Left lung (tissue), 10 donors: Measurements from ENCODE around the gene FYB2. TPM values are rescaled to one million over a fixed set of nuclear protein-coding genes. Genes with fewer than 3 reads are reported as not detected.

Experiments
- ATAC-seq: fragments of 200-7000 bp; cut with Tn5 transposase; one replicate; pipeline ENCODE4 v1.9.1; 2020; ENCODE audit warnings: moderate library complexity
- DNase-seq, 4 donors: peaks; one replicate each; pipeline ENCODE4 v3.0.0-alpha.2; 2013 to 2020
- H3K27ac ChIP-seq, 2 donors: fragments of 200-600 bp; sonication (generic) in 1 of 2; one replicate each; pipeline versions ENCODE4 v1.5.0 to v1.8.0; 2020 to 2021
- H3K27me3 ChIP-seq, 2 donors: fragments of 200-600 bp; sonication (generic) in 1 of 2; one replicate each; pipeline versions ENCODE4 v1.5.0 to v1.8.0; 2020 to 2021
- H3K36me3 ChIP-seq, 2 donors: fragments of 200-600 bp; sonication (generic) in 1 of 2; one replicate each; pipeline versions ENCODE4 v1.5.0 to v1.8.0; 2020 to 2021
- H3K4me1 ChIP-seq, 2 donors: fragments of 200-600 bp; one replicate each; pipeline ENCODE4 v1.8.0; 2021
- H3K4me3 ChIP-seq, 2 donors: fragments of 200-600 bp; sonication (generic) in 1 of 2; one replicate each; pipeline versions ENCODE4 v1.5.0 to v1.8.0; 2020 to 2021; ENCODE audit warnings: mild to moderate bottlenecking in 1 of 2
- H3K9me3 ChIP-seq, 2 donors: fragments of 200-600 bp; sonication (generic) in 1 of 2; one replicate each; pipeline versions ENCODE4 v1.5.0 to v1.8.0; 2020 to 2021
- intact Hi-C, 2 donors: fragments of 100-400 bp; cut with DNase I; formaldehyde crosslinking; loops; one replicate each; pipeline versions ENCODE4 v1.11.2 to v1.14.2; 2022
- polyA plus RNA-seq, 6 donors: library from polyadenylated mRNA; unstranded; fragments of 120-200 nt; gene quantifications; one replicate each; pipeline ENCODE4 v1.2.1, GENCODE V29; 2013; ENCODE audit not compliant: insufficient read length in 6 of 6
- total RNA-seq, 2 donors: library from RNA; stranded (reverse); fragmentation: NEBNext Ultra II Directional; extraction: Animal tissue kit (Norgen Biotek cat#: 25700); gene quantifications; one replicate each; pipeline ENCODE4 v1.2.1, GENCODE V29; 2021
- TF ChIP-seq, protein P1 (sequence below), 2 donors: fragments of 200-600 bp; sonication (generic) in 1 of 2; IDR thresholded peaks; one replicate each; pipeline versions ENCODE4 v1.5.0 to v1.8.0; 2021; ENCODE audit warnings: antibody characterized with exemption in 2 of 2
- donor health status: DM: no; HTN: yes; CAD: no.
- donor health status: DM: no; HTN: no; CAD: no.

FYB2 gene
- total and polyA plus RNA-seq, 8 donors = 0.21 to 1.2 (median 0.51) TPM

DNA sequence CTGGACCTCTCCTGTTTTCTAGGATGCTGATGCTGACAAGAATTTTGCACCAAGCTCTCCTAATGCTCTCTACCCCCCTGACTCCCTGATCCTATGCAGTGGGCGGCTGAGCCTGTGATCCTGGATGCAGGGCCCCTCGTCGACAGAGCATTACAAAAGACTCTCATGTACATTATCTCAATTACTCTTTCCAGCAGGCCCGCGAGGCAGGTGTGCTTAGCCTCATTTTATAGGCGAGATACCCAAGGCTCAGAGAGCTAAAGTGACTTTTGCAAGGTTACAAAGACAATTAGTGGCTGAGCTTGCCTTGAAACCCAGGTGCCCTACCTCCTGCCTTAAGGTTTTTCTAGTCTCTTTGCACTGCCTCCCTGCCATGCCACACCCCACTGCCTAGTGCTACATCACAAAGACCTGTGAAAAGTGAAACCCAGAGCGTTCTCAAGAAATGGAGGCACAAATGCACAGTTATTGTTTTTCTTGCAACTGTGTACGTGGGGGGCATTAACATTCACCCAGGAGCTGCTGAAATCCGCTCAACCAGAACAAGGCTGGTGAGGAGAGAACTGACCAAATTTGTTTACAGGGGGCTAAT lies 25.4 kb upstream of the FYB2 start:
- Histone ChIP-seq H3K4me3 (no peak overlapping the region), H3K36me3 (no peaks in the 10 kb centered on the region), H3K27me3 (no peaks in the 10 kb centered on the region), H3K27ac (no peak overlapping the region), H3K9me3 (peaks cover 0 to 4% of the 10 kb centered on the region in 2 donors), H3K4me1 (no peaks in the 10 kb centered on the region)
- intact Hi-C loops = no loop called here
- ATAC-seq (no peak), DNase-seq (no peak)
- TF ChIP-seq, protein P1, sequence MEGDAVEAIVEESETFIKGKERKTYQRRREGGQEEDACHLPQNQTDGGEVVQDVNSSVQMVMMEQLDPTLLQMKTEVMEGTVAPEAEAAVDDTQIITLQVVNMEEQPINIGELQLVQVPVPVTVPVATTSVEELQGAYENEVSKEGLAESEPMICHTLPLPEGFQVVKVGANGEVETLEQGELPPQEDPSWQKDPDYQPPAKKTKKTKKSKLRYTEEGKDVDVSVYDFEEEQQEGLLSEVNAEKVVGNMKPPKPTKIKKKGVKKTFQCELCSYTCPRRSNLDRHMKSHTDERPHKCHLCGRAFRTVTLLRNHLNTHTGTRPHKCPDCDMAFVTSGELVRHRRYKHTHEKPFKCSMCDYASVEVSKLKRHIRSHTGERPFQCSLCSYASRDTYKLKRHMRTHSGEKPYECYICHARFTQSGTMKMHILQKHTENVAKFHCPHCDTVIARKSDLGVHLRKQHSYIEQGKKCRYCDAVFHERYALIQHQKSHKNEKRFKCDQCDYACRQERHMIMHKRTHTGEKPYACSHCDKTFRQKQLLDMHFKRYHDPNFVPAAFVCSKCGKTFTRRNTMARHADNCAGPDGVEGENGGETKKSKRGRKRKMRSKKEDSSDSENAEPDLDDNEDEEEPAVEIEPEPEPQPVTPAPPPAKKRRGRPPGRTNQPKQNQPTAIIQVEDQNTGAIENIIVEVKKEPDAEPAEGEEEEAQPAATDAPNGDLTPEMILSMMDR (IDR thresholded peaks at IDR 0.05) = no peak

DNA sequence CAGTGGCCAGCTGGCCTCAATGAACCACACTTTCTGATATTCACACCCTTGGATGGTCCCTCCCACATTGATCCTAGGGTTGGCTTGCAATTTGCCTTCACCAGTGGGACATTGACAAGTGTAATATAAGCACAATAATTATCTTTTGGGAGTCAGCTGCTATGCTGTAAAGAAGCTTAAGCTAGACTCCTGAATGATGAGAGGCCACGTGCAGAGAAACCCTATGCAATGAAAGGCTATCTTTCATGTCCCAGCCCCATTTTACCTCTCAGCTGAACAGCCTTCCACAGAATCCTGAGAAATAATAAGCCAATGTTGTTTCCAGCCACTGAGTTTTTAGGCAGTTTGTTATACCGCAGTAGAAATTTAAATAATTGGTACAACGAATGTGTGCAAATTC lies 24.3 kb upstream of the FYB2 start:
- Histone ChIP-seq H3K4me3 (no peak overlapping the region), H3K27me3 (no peaks in the 10 kb centered on the region), H3K27ac (no peak overlapping the region), H3K9me3 (peaks cover 0 to 5% of the 10 kb centered on the region in 2 donors), H3K36me3 (no peaks in the 10 kb centered on the region), H3K4me1 (no peaks in the 10 kb centered on the region)
- TF ChIP-seq, protein P1 (IDR thresholded peaks at IDR 0.05) = no peak
- intact Hi-C loops = no loop called here
- DNase-seq (no peak), ATAC-seq (no peak)

DNA sequence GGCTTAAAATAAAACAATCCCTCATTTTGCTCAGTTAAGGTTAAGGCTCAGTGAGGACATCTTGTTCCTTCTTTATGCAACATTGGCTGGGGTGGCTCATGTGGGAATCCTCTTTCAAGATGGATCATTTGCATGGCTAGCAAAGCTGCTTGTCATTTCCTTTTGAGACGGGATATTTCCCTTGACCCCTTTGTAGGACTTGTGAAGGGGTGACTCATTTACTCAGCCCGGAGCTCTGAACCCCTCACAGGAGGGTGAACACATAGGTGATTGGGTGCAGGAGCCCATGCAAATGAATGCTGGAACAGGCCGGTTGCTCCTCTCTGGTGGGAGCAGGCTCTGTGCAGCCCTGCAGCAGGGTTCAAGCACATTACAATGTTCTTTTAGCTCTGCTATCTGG lies 19.6 kb upstream of the FYB2 start:
- Histone ChIP-seq H3K9me3 (peaks cover 0 to 5% of the 10 kb centered on the region in 2 donors), H3K36me3 (no peaks in the 10 kb centered on the region), H3K4me3 (no peak overlapping the region), H3K27ac (no peak overlapping the region), H3K4me1 (no peaks in the 10 kb centered on the region), H3K27me3 (no peaks in the 10 kb centered on the region)
- intact Hi-C loops = no loop called here
- DNase-seq (no peak), ATAC-seq (no peak)
- TF ChIP-seq, protein P1 (IDR thresholded peaks at IDR 0.05) = no peak

DNA sequence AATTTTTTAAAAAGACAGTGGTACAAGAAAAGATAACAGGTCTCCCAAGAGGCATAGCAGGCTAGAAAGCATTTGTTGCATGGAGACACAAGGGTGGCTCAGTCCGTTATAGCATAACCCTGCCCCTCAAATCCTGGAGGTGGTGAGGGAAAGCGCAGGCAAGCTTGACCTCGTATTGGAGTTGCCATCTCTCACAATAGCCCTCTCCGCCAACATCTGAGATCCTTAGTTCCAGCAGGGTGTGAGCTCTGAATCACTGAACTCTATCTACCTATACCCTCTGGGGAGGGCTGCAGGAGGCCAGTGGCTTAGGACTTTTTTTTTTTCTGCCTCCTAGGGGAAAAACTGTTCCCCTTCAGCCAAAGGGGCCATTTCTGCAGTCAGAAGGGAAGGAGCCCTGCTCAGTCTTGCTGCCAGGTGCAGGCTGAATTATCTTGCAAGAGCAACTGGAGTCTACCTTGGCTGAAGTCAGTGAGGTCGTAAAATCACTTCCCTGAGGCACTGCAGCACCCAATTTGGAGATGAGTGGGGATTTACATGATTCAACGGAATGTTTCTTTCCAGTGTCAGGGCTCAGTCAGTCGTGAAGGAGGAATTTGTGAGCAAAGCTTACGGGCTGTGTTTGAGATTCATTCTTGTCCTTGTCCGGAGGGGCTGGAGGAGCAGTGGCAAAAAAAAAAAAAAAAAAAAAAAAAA lies 18.2 kb upstream of the FYB2 start:
- intact Hi-C loops = no loop called here
- Histone ChIP-seq H3K4me3 (no peak overlapping the region), H3K9me3 (peaks cover 0 to 5% of the 10 kb centered on the region in 2 donors), H3K27me3 (no peaks in the 10 kb centered on the region), H3K4me1 (peaks cover 0 to under 1% of the 10 kb centered on the region in 2 donors), H3K36me3 (no peaks in the 10 kb centered on the region), H3K27ac (no peak overlapping the region)
- ATAC-seq (no peak), DNase-seq (no peak)
- TF ChIP-seq, protein P1 (IDR thresholded peaks at IDR 0.05) = no peak

DNA sequence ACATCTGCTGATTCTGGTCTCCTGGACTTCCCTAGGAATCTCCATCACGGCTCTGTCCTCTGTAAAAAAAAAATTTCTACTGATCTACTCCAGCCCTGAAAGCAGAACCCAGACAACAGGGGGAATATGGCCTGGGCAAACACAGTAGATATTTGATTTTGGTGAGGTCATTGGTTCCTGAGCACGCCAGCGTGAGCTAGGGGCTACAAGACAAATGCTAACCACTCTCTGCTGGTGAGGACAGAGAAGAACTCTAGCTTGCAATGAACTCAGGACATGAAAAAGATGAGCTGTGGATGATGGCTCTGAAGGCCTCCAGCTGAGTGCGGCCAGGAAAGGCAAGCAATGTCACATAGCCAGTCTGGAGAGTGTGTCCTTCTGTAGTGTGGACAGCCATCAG lies 17.2 kb upstream of the FYB2 start:
- H3K27me3 ChIP-seq = peaks cover 0 to 2% of the 10 kb centered on the region in 2 donors
- peaks cover 0 to 3% of the 10 kb centered on the region in 2 donors for H3K4me1 ChIP-seq
- intact Hi-C loops = no loop called here
- H3K36me3 ChIP-seq = no peaks in the 10 kb centered on the region
- ATAC-seq (no peak), DNase-seq (no peak)
- H3K27ac ChIP-seq = no peak overlapping the region
- H3K4me3 ChIP-seq = no peak overlapping the region
- TF ChIP-seq, protein P1 (IDR thresholded peaks at IDR 0.05) = no peak
- peaks cover 0 to 5% of the 10 kb centered on the region in 2 donors for H3K9me3 ChIP-seq
